HK-2 (cell line): ENCODE data around the gene MEIS2.

Experiments
- DNase-seq: peaks from one replicate; pipeline ENCODE4 v3.0.0-alpha.2; 2018; ENCODE audit not compliant: unreplicated experiment

MEIS2 gene

DNA sequence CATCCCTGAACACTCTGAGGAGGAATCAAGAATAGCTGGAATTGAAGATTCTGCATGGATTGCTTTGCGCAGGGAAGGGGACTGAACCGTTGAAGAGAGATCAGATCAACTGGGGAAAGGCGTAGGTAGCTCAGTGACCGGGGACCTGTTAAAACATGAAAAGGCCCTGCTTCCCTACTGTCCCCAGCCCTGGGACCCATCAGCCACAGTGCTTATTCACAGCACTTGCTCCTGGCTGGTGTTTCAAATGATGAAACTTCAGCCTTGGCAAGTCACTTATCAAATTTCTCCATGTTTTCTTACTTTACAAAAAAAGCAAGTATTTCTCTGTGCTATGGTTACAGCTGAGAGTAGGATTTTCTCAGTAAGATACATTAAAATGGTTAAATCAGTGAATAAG is 199.3 kb downstream of the MEIS2 start:
- DNase-seq, result no peak

DNA sequence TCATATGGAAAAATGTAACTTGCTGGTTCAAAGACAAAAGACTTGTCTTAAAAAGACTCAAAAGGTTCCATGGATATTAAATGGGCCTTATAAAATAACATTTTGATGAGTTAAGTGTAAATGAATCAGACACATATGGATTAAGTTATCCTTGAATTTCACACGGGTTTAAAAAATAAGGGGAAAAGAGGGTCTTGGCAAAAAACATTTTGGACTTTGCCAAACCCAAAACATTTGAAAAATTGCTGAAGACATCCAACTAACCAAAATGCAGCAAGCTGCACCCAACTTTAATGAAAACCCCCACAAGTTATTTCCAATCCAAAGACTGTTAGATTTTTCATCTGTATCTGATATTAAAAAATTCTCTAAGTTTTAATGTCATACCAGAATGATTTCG is 200.7 kb downstream of the MEIS2 start:
- DNase-seq, result no peak

DNA sequence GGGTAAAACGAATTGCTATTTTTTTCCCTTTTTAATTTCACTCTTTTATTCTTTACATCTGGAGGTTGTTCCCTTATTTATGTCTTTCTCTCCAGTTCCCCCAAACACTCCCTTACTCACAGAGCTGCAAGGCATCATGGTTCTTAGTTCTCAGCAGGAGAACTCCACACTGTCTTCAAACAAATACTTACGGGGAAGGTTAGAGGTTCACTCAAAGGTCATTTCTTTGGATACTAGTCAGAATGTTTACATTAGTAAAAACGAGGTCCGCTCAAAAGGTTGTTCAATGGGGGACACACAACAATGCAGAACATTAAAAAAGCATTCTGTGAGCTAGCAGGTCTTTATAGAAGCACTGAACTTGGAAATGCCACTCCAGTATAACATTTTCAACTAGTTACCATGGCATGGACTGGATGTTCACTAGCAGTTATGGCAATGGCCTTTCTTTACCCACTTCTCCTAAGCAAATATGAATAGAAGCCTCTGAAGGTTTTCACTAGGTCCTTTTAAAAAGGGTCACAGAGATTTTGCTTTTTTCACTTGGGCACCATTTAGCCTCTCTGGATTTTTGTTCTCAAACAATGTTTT is 201.7 kb downstream of the MEIS2 start:
- DNase-seq, result no peak

DNA sequence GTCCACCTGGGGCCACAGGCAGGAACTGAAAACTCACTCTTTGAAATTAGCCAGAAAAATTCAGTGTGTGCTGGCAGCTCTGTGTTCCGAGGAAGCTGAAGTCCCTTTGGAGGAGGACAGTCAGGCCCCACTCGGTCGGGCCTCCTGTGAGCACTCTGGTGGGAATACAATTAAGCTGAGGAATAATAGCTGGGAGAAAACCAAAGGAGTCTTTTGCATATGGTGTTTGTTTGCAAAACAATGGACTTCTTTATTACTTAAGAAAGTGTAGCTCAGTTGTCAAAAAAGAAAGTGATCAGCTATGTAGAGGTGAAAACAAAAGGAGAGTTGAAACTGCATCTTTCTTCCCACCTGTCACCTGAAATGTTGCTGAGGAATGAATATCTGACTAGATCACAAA is 202.5 kb downstream of the MEIS2 start:
- no peak for DNase-seq

DNA sequence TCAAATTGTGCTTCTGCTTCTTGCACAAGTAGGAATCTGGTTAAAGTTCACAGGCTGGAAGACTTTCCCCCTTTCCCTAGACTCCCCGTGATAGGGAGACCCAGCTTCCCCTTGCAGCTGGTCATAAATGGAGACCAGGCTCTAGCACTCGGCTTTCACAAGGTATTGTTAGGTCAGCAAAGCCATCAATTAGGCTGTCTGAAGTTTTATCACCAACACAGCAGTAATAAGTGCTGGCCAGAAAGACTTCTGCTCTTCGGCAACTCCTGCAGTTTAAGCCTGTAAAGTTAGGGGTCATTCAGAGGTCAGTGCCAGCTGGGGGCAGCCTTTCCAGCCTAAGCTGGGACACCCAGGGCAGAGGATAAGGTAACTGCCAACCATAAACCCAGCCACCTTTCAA is 203.4 kb downstream of the MEIS2 start:
- DNase-seq, result no peak

DNA sequence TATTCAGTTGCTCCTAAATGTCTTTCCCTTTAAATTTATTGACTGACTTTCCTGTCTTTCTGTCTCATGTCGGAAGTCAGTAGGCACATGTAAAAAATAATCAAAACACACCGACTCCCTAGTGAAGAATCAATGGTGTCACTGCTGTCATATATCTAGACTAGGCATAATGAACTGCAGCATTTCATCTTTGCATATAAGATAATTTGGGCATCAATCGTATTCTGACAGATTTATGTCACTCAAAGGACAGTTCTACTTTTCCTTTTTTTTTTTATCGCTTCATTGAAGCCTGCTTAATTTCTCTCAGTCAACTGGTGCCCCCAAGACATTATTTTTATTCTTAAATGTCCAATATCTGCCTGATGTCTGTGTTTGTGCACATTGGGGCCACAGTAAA is 206.3 kb downstream of the MEIS2 start:
- DNase-seq, result no peak

DNA sequence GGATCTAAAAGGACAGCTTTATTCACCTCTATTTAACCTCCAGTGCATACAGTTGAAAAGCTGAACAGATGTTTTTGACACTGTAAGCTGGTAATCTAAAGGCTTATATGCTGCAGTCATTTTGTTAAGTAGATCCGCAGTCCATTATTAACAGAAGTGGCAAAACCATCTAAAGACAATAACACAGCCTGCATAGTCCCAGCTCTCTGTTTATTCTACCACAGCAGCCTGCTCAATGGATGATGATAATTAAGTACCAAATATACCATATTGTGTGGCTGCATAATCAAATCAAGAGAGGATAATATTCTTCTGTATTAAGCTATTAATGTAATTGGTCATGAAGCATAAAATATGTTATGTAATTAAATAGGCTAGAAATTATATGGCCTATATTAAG is 207.1 kb downstream of the MEIS2 start:
- DNase-seq, result no peak

DNA sequence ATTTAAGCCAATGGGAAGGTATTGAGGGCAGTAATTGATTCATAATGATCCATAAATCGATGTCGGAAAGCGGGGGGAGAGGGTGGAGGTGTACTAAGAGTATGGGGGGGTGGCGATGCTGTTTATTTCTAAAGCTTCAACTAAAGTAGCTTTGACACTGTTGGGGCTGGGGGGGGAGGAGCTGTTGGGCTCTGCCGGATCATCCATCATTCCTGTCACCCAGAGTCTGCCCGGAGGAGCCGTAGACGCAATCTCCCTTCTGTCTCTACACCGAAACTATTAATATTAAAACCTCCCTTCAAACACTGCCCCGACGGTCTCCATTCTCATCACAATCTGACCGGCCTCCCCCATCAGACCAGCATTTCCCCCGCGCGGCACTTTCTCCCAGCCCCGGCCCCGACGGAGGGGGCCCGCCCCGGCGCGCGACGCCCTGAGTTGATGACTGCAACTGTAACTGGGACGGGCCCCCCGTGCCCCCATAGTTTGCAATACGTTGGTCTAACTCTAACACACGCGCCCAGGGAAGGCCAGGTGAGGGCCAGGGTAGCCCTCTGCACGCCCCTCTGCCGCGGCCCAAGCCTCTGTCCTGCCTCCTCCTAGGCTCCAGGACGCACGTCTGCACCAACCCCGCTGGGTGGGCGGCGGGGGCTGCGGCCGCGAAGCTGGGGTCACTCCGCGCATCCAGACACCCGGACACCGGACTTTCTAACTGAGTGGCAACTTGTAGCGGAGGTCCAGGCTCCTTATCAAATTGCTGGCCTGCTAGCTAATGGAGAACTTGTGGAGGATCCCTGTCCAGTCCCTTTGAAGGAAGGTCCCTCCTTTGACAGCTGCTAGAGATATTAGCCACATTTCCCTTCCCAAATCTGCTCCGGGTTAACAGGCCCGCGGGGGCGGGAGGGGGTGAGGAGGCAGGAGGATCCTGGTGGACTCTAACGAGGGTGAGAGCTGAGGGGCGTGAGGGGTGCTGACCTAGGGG is 212.0 kb downstream of the MEIS2 start:
- no peak for DNase-seq

DNA sequence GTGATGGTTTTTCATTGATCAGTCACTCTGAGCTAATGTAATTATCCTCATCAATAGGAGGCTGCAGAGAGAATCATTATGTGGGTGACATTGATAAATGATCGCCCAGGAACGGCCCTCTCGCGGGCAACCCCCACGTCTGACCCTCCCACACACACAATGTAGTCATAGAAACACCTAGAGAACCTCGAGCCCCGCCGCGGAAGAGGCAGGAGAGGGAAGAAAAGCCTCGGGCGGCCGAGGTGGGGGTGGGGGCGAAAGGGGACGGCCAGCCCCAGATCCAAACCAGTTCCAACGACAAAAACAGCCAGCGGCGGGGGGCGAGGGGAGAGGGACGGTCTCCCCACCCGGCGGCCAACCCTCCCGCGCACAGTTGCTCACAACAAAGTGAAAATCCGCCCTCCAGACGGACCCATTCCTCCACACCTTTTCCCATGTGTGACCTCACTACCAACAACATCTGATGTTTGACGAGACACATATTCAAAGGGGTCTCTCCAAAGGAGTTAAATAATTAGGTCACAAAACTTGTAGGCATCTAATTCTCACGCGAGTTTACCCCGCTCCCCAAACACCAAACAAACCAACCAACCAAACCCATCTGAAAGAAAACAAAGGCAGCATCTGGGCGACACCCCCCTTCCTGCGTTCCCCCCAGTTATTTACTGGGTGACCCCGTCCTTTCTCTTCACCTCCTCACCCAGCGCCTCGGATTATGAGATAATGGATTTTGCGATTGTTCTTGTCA is 213.0 kb downstream of the MEIS2 start:
- DNase-seq, result no peak

DNA sequence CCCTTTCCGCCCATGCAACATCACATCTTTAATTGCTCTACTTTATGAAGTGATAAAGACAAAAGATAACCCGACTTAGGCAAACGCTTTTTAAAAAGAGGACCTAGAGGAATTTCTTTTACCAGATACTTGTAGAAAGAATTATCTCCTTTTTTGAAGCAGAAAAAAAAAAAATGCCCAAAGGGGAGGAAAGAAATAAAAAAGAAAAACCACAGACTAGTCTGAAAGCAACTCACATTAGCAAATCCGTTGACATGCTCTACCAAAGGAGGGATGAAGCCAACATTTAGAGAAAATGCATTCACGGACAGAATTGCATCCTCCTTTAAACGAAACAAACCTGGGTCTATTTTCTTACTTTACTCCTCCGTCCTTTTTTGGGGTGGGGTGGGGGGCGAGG is 213.6 kb downstream of the MEIS2 start:
- no peak for DNase-seq

DNA sequence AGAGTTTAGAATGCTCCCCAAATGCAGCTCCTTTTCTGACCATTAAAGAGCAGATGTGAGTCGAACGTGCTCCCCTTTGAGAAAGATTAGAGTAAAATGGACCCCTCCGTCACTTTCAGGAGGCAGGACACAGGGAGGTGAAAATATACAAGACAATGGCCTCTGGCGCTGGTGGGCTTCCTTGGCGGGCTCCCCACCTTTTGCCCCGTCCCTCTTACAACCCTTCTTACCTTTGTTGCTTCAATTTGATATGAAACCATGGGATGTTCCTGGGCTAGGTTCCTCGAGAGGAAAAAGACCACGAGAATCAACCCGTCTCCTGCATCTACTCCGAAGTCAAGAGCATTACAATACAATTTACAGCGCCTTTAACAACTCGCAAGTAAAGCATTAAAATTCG is 214.2 kb downstream of the MEIS2 start:
- DNase-seq, result no peak

DNA sequence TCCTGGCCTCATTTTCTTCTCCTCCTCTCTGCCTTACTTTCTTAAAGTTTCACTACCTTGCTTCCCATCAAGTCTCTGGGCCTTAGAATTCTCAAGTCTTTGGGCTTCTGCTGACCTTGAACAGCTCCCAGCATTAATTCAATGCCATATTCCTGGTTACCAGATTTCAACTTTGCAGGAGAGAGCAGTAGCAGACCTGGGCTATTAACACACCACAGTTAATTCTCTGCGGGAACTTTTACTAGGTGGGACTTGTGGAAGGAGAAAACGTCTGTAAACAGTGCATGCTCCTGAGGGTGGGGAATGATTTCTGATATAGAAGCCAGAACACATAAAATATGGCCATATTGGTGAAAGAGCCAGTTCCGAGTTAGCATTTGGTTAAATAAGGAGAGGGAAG is 214.6 kb downstream of the MEIS2 start:
- DNase-seq, result no peak

DNA sequence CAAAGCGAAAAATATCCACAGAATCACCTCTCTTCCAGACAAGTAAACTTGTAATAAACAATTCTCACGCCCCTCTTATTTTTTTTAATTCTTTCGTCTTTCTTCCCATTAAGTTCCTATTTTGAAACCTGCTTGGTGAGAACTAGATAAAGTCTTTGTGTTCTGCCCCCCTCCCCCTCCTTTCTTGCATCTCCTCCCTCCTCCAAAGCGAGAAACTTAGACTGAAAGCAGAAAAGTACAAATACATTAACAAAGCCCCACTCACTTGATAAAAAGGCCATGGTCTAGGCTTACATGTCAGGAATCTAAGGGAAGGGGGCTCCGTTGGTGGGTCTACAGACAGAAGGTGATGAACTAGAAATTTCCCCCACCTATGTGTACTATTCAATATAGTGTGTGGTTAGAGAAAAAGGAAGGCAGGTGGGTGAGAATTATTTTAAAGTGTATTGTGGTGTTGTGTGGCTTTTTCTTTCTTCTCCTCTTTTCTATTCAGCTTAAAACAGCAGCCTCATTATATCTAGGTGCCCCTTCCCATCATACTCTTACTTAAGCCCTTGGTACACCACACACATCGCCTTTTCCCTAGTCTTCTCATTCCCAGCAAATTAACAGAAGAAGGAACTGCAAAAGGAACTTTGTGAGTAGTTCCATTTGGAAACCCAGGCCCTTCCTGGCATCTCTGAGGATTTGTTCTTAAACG is 215.3 kb downstream of the MEIS2 start:
- DNase-seq, result no peak

DNA sequence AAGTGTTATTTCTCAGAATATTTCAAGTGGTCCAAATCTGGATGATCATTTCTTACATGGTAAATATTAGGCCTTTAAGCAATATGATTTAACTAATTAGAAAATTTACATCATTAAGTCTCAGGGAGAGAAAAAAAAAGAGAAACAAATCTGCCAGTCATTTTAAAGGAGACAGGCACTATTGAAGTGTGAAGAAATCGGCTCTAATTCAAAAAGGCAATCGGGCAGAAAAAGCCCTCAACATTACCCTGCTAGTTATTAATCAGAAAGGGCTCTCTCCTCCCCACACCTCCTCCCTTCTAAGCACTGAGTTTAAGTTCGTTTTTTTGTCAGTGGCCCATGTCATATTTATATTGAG is 215.9 kb downstream of the MEIS2 start:
- DNase-seq, result no peak

DNA sequence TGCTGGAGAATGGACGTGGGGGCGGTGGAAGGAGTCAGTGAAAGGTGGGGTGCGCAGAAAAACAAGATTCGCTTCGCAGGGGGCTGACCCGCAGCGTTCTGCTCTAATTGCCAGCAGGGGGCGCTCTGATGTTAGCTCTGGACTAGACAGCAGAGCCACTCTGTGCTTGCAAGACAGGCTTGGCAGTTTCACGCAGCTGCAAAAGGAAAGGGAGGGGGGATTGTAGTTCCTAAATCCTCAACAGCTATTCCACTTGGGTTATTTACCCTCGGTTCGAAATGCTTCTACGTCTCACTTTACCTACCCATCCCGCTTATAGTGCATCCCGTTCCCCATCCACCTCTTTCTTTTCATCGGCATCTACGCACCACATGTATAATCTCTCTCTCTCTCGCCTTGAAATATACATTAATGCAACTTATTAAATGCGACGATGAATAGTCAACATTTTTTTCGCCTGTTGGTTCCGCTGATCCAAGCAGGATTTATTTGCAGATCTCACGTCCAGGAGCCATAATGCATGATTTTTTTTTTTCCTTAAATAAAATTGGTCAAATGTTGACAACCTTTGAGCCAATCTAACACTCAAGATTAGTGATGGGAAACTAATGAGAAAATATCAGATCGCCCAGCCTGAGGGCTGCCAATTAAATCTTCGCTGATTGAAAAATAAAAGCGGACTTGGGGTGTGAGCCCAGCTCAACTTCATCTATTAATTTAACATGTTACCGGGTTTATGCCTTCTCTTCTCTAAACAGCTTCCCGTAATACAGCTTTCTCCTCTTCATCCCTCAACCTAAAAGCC is 216.4 kb downstream of the MEIS2 start:
- DNase-seq, result peak; percentile 65

DNA sequence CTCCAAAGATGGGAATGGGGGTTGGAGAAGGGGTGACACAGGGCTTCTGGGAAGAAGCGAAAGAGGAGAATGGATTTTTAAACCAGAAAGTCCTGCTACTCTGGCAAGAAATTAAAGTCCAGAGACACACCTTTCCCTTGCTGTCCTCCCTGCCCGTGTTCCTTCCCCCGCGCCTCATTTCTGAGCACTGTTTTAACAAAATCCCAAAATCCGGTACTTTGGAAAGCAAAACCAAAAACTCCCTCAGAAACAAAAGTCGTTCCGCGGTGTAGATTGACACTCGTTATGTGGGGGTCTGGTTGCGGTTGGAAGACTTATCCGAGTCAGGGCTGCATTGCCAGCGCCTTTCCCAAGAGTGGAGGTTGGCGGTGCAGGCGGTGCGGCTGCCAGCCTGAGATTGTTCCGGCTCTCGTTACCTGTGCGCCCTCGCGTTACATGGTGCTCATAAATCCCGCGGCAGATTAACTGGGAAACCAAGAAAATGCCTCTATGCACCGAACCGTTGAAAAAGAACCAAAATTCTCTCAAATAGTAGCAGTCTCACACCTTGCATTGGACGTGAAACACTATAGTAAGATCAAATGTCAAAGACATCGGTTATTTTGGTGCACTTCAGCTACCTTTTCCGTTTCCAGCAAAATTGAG is 217.7 kb downstream of the MEIS2 start:
- DNase-seq, result peak; percentile 6

DNA sequence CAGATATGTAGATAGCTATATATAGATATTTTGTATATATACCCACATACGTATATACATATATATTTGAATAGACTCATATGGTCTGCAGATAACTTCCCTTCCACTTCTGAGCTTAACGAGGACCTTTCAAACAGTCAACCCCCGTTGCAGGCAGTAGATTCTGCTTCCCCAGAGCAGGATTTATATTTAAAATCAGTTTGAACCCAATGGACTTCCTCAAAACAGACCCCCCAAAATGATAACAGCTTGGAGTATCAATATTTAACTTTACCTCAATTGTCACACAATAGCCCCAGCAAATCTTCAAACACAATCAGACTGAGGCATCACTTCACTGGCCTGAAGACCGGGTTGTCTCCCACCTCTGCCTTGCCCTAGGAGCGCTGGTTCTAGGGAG is 218.3 kb downstream of the MEIS2 start:
- DNase-seq, result no peak

DNA sequence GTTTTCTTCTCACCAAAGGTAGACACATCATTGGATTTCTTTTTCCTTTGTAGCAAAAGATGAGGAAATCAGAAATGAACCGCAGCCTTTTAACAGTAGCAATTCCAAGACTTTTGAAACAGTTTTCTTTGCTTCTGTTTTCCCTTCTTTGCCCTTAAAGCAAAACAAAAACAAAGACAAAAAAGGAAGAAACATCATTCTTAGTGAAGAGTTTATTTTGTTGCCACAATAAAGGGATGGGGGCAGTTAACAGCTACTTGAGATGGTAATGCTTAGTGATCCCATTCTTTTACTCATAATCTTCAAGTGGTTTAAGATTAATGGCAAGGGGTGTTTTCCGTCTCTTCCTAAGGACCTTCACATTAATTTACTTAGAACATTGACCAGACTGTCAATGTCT is 218.8 kb downstream of the MEIS2 start:
- DNase-seq, result no peak

DNA sequence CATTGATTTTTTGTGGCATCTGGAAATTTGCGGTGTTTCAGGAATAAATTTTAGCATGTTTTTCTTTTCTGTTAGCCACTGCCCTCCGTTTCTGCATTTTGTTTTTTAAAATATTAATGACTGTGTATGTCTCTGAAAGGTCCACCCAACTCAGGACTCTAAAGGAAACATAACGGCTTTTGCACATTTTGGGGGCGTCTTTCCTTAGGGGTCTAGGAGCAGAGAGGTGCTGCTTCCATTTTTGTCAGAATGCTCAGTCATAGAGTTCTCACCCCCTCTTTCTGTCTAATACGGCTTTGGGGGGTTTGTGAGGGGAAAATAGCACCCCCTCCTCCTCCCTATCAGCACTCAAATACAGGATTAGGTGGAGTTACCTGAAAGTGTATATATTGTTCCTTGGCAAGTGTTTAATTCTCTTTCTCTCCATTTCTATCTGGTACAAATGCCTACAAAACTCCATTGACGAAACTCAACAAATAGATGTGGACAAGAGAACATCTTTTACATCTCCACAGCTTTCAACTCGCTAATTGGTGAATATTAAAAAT is 219.4 kb downstream of the MEIS2 start:
- no peak for DNase-seq

DNA sequence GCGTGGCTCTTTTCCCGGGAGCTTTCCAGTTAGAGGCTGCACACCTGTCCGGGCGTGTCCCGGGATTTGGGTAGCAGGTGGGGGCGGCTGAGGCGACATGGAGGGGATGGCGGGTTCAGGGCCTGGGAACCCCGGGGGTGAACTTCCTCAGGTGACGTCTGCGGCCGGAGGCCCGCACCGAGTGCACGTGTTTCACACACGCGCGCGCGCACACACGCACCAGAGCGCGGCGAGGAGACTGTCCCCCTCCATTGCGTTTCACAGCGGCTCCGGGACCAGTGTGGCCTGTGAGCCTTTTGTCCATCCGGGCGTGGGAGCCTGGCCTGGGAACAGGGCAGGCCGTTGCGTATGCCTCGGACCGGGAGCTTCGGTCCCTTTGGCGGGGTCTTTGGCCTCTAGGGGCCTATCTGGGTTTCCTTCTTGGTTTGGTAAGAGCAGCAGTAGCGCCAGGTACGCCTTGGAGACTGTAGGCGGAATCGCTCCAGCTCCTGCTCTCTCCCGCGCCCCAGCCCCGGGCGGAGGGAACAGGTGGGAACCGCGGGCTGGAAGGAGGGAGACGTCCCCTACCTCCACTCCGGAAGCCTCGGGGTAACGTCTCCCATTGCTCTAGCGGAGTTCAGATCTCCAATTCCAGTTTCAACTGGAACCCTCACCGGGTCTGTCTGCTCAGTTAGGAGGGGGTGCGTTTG is 220.0 kb downstream of the MEIS2 start:
- DNase-seq, result no peak
